Right lung (tissue), 10 donors: ENCODE results near the gene HBG1. TPM values are rescaled to one million over a fixed set of nuclear protein-coding genes. Genes with fewer than 3 reads are reported as not detected.
"Not testable (repeated sequence)": the region's sequence is repeated elsewhere in the genome, so short reads cannot be mapped to it uniquely, and the experiment has no call there.

Source experiments
- DNase-seq, 2 donors: peaks; one replicate each; pipeline ENCODE4 v3.0.0-alpha.2; 2013
- long read RNA-seq, 8 donors: transcript quantifications; one replicate each; lab custom pipeline, GENCODE V29; 2026
- polyA plus RNA-seq, 5 donors: library from polyadenylated mRNA; unstranded; fragments of 120-200 nt; gene quantifications; one replicate each; pipeline versions ENCODE4 v1.2.1 to v1.2.3, GENCODE V29; 2013; ENCODE audit warnings: inconsistent platforms in 1 of 5, low replicate concordance in 1 of 5; ENCODE audit not compliant: insufficient read length in 5 of 5, insufficient read depth in 1 of 5

The HBG1 gene
- polyA plus RNA-seq: 1,000 to 10,000 TPM in 2 of 5 donors, 10 to 100 TPM in 2, 1 to 10 TPM in 1; 5.7 to 2,030 (median 15.8) TPM
- long read RNA-seq, donor 1, transcript HBG1-201 (3 exons, 779 nt): major isoform, 1,120 of 2,110 reads
- long read RNA-seq, donor 1, transcript HBG1-203 (2 exons, 1,464 nt): minor isoform, 27 of 2,110 reads
- long read RNA-seq, donor 1, partial matches to known transcripts: 856 of 2,110 reads
- long read RNA-seq, donor 1, other reads (novel, unspliced or antisense): 105 of 2,110 reads
- long read RNA-seq, donor 2, transcript HBG1-201 (3 exons, 779 nt): major isoform, 459 of 910 reads
- long read RNA-seq, donor 2, transcript HBG1-203 (2 exons, 1,464 nt): minor isoform, 9 of 910 reads
- long read RNA-seq, donor 2, partial matches to known transcripts: 423 of 910 reads
- long read RNA-seq, donor 2, other reads (novel, unspliced or antisense): 19 of 910 reads
- long read RNA-seq, donor 3, transcript HBG1-201 (3 exons, 779 nt): major isoform, 2,486 of 4,276 reads
- long read RNA-seq, donor 3, transcript HBG1-203 (2 exons, 1,464 nt): minor isoform, 95 of 4,276 reads
- long read RNA-seq, donor 3, partial matches to known transcripts: 1,482 of 4,276 reads
- long read RNA-seq, donor 3, other reads (novel, unspliced or antisense): 213 of 4,276 reads
- long read RNA-seq, donor 4, transcript HBG1-203 (2 exons, 1,464 nt): minor isoform, 17 of 1,342 reads
- long read RNA-seq, donor 4, transcript HBG1-201 (3 exons, 779 nt): major isoform, 716 of 1,342 reads
- long read RNA-seq, donor 4, partial matches to known transcripts: 558 of 1,342 reads
- long read RNA-seq, donor 4, other reads (novel, unspliced or antisense): 51 of 1,342 reads
- long read RNA-seq, donor 5, transcript HBG1-201 (3 exons, 779 nt): major isoform, 3,813 of 6,909 reads
- long read RNA-seq, donor 5, transcript HBG1-203 (2 exons, 1,464 nt): minor isoform, 85 of 6,909 reads
- long read RNA-seq, donor 5, partial matches to known transcripts: 2,723 of 6,909 reads
- long read RNA-seq, donor 5, other reads (novel, unspliced or antisense): 285 of 6,909 reads
- long read RNA-seq, donor 6, transcript HBG1-201 (3 exons, 779 nt): major isoform, 2,158 of 3,355 reads
- long read RNA-seq, donor 6, transcript HBG1-203 (2 exons, 1,464 nt): minor isoform, 54 of 3,355 reads
- long read RNA-seq, donor 6, partial matches to known transcripts: 1,060 of 3,355 reads
- long read RNA-seq, donor 6, other reads (novel, unspliced or antisense): 83 of 3,355 reads
- long read RNA-seq, donor 7, transcript HBG1-203 (2 exons, 1,464 nt): minor isoform, 9 of 4,542 reads
- long read RNA-seq, donor 7, transcript HBG1-201 (3 exons, 779 nt): major isoform, 476 of 4,542 reads
- long read RNA-seq, donor 7, partial matches to known transcripts: 4,008 of 4,542 reads
- long read RNA-seq, donor 7, other reads (novel, unspliced or antisense): 49 of 4,542 reads
- long read RNA-seq, donor 8, transcript HBG1-203 (2 exons, 1,464 nt): minor isoform, 16 of 1,223 reads
- long read RNA-seq, donor 8, transcript HBG1-201 (3 exons, 779 nt): major isoform, 616 of 1,223 reads
- long read RNA-seq, donor 8, partial matches to known transcripts: 536 of 1,223 reads
- long read RNA-seq, donor 8, other reads (novel, unspliced or antisense): 55 of 1,223 reads

- not testable (repeated sequence) for DNase-seq
These were observed at the start of gene HBG1 for GRCh38 chr11:5249807-5250396. HBG1 (minus strand) TSS chr11:5249857; CDS start chr11:5249804, 53 bp downstream.

GRCh38 chr11:5298451-5298850 lies 48.8 kb upstream of the HBG1 start:
- DNase-seq: no peak

GRCh38 chr11:5297721-5298323 lies 48.2 kb upstream of the HBG1 start:
- DNase-seq: peak in 1 of 2 donors; percentile 6

GRCh38 chr11:5294342-5294995 lies 44.8 kb upstream of the HBG1 start:
- DNase-seq: not testable (repeated sequence)

- no peak for DNase-seq
These were observed 43.4 kb upstream of the HBG1 start for GRCh38 chr11:5293028-5293427.

- no peak for DNase-seq
These were observed 41.7 kb upstream of the HBG1 start for GRCh38 chr11:5291207-5291838.

- DNase-seq: no peak
These were observed 40.4 kb upstream of the HBG1 start for GRCh38 chr11:5290106-5290505.

- DNase-seq: no peak
These were observed 40.0 kb upstream of the HBG1 start for GRCh38 chr11:5289696-5290095.

GRCh38 chr11:5288906-5289550 lies 39.4 kb upstream of the HBG1 start:
- no peak for DNase-seq

- DNase-seq: no peak
These were observed 38.6 kb upstream of the HBG1 start for GRCh38 chr11:5288108-5288905.

- no peak for DNase-seq
These were observed 37.2 kb upstream of the HBG1 start for GRCh38 chr11:5286901-5287300.

- no peak for DNase-seq
These were observed 36.7 kb upstream of the HBG1 start for GRCh38 chr11:5286351-5286750.

GRCh38 chr11:5285703-5286340 lies 36.2 kb upstream of the HBG1 start:
- DNase-seq: no peak

GRCh38 chr11:5284637-5285036 lies 35.0 kb upstream of the HBG1 start:
- no peak for DNase-seq

- no peak for DNase-seq
These were observed 34.2 kb upstream of the HBG1 start for GRCh38 chr11:5283882-5284281.

GRCh38 chr11:5283086-5283485 lies 33.4 kb upstream of the HBG1 start:
- no peak for DNase-seq

- no peak for DNase-seq
These were observed 33.0 kb upstream of the HBG1 start for GRCh38 chr11:5282628-5283027.
